Stimulated activated CD4-positive, alpha-beta T cell treated with anti-CD3 and anti-CD28 coated beads, Interleukin-4, amount 100 ng/mL, for 4 hours (primary cell): ENCODE measurements around the gene FOS.

Experiments used
- DNase-seq, 2 experiments: peaks; one replicate each; pipeline ENCODE4 v3.0.0-alpha.2; 2020

The FOS gene

GRCh38 chr14:75322746-75323145, 44.1 kb downstream of the FOS start:
- DNase-seq: no peak

GRCh38 chr14:75323571-75323970, 44.9 kb downstream of the FOS start:
- no peak for DNase-seq

- DNase-seq: no peak
Observed at GRCh38 chr14:75328558-75329155, 50.0 kb downstream of the FOS start.

GRCh38 chr14:75329369-75329768, 50.7 kb downstream of the FOS start:
- no peak for DNase-seq

- DNase-seq: no peak
Observed at GRCh38 chr14:75331471-75331870, 52.8 kb downstream of the FOS start.
